PFSK-1 (cell line): ENCODE data around the gene FBXL13.

ENCODE experiments used
- POLR2AphosphoS5 ChIP-seq: IDR thresholded peaks from 2 replicates; pipeline ENCODE4 v1.6.1; 2012; ENCODE audit warnings: low read depth, mild to moderate bottlenecking, control low read depth, low read length, moderate library complexity
- TAF1 ChIP-seq: IDR thresholded peaks from 2 replicates; pipeline ENCODE4 v1.6.1; 2012; ENCODE audit warnings: low read length, control low read depth, borderline replicate concordance; ENCODE audit not compliant: insufficient read depth

GRCh38 chr7:102888561-102889233 lies 185.9 kb downstream of the FBXL13 start:
- no peak for TF ChIP-seq TAF1
- no peak for TF ChIP-seq POLR2AphosphoS5
